HepG2 (cell line): ENCODE measurements around the gene PLEKHB2. TPM values are rescaled to one million over a fixed set of nuclear protein-coding genes. Genes with fewer than 3 reads are reported as not detected.

Experiments
- CREM ChIP-seq, 2 experiments: sonication (generic) in 1 of 2; formaldehyde crosslinking in 1 of 2; IDR thresholded peaks; 2 replicates each; pipeline versions ENCODE4 v1.4.0 to v1.6.1; 2016 to 2020; ENCODE audit warnings: antibody characterized with exemption in 1 of 2, mild to moderate bottlenecking in 1 of 2, missing genetic modification reagents in 1 of 2
- GTF2F1 ChIP-seq: fragments of 150-350 bp; IDR thresholded peaks from 2 replicates; pipeline ENCODE4 v1.6.1; 2014; ENCODE audit warnings: low read length
- KIAA2018 ChIP-seq: sonication (generic); formaldehyde crosslinking; IDR thresholded peaks from 2 replicates; pipeline ENCODE4 v1.5.0; 2020; ENCODE audit warnings: mild to moderate bottlenecking, missing genetic modification reagents, borderline replicate concordance
- KLF9 ChIP-seq: IDR thresholded peaks from 2 replicates; pipeline ENCODE4 v1.6.1; 2016; ENCODE audit warnings: low read depth
- NFE2L1 ChIP-seq: sonication (generic); formaldehyde crosslinking; IDR thresholded peaks from 2 replicates; pipeline ENCODE4 v1.4.0; 2020; ENCODE audit warnings: missing genetic modification reagents, mild to moderate bottlenecking, borderline replicate concordance
- NONO ChIP-seq, 2 experiments: fragments of 450-650 bp in 1 of 2; sonication (generic) in 1 of 2; formaldehyde crosslinking in 1 of 2; IDR thresholded peaks in 1 of 2; conservative IDR thresholded peaks in 1 of 2; 2 replicates each; pipeline versions ENCODE4 v1.6.1 to v1.8.0; 2017 to 2022; ENCODE audit warnings: mild to moderate bottlenecking in 1 of 2, missing genetic modification reagents in 1 of 2, moderate library complexity in 1 of 2
- PAX8 ChIP-seq: sonication (generic); formaldehyde crosslinking; IDR thresholded peaks from 2 replicates; pipeline ENCODE4 v1.8.0; 2022; ENCODE audit warnings: mild to moderate bottlenecking, missing genetic modification reagents, borderline replicate concordance
- SAP130 ChIP-seq: IDR thresholded peaks from 2 replicates; pipeline ENCODE4 v1.6.1; 2016; ENCODE audit warnings: low read depth
- SOX5 ChIP-seq: IDR thresholded peaks from 2 replicates; pipeline ENCODE4 v1.6.1; 2016; ENCODE audit warnings: borderline replicate concordance
- TARDBP ChIP-seq: sonication (generic); formaldehyde crosslinking; IDR thresholded peaks from 2 replicates; pipeline ENCODE4 v1.8.0; 2022; ENCODE audit warnings: mild to moderate bottlenecking, missing genetic modification reagents
- TSC22D2 ChIP-seq: sonication (generic); formaldehyde crosslinking; IDR thresholded peaks from 2 replicates; pipeline ENCODE4 v1.5.1; 2020; ENCODE audit warnings: missing genetic modification reagents, mild to moderate bottlenecking, borderline replicate concordance
- ZBTB1 ChIP-seq: sonication (generic); formaldehyde crosslinking; IDR thresholded peaks from 2 replicates; pipeline ENCODE4 v1.4.0; 2020; ENCODE audit warnings: missing genetic modification reagents, borderline replicate concordance
- ZNF512B ChIP-seq: sonication (generic); formaldehyde crosslinking; IDR thresholded peaks from 2 replicates; pipeline ENCODE4 v1.5.1; 2020; ENCODE audit warnings: missing genetic modification reagents, mild to moderate bottlenecking, borderline replicate concordance
- ZNF784 ChIP-seq: sonication (generic); formaldehyde crosslinking; IDR thresholded peaks from 2 replicates; pipeline ENCODE4 v1.5.1; 2020; ENCODE audit warnings: missing genetic modification reagents, mild to moderate bottlenecking, borderline replicate concordance
- polyA plus RNA-seq, 8 experiments: library from polyadenylated mRNA; depleted of rRNA in 3 of 8; stranded (reverse) in 7 of 8; unstranded in 1 of 8; fragments of >200 nt; fragmentation: Illumina TruSeq in 4 of 8; extraction: Trizol in 4 of 8; gene quantifications; 2 replicates each; pipeline versions ENCODE4 v1.2.1 to v1.2.3, GENCODE V29; 2011 to 2016; ENCODE audit warnings: low read depth in 4 of 8, missing spikeins in 1 of 8, mixed read lengths in 1 of 8; ENCODE audit not compliant: insufficient read depth in 1 of 8
- total RNA-seq, 5 experiments: library from RNA; depleted of rRNA; stranded (reverse); fragments of >200 nt; fragmentation: Illumina TruSeq; extraction: Trizol; gene quantifications; 2 replicates each; pipeline ENCODE4 v1.2.3, GENCODE V29; 2016; ENCODE audit warnings: low read depth in 1 of 5

PLEKHB2 gene
- total and polyA plus RNA-seq, 2 of the 13 experiments (the other 11 are each of a cell fraction or from before 2014, with no cell fraction given) = 73.0 to 78.9 TPM

DNA sequence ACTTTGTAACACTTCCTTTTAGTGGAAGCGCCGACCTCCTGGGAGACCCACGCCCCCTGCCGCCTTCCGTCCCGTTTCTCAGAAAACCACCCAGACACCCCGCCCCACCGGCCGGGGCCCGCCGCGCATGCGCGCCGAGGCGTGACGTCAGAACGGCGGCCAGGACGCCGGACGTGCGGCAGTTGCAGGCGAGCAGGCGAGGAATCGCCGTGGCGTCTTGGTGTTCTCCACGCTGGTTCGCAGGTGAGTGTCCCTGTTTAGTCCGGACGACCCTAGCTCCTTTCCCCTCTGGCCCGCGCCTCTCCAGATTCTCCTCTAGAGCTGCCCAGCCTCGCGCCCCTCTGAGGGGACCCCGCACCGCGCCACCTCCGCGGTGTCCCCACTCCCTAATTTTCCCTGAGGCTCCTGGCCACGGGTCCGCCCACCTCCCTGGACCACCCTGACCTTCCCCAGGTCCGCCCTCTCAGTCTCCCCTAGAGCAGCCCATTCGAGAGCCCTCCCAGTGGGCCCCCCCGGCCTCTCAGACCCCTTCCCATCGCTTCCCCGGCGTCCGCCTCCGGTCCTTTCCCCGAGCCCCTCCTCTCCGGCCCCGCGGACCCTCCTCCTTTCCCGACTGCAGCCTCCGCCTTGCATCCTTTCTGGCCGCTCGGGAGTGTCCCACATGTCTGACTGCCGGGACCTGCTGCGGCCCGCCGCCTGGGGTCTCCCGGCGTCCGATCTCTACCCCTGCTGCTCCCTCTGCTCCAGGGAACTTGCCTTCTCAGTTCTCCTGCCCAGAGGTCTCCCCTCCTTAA is at the start of gene PLEKHB2 (continued):
- TF ChIP-seq KIAA2018 (CRISPR knock-in tag) (peak; percentile 37; the same call in 1 of the 2 replicates), SOX5 (CRISPR knock-in tag) (0 out of 2 replicates have a peak, but pooled peaks have one; percentile 19), GTF2F1 (no peak), NONO (IDR thresholded peaks at IDR 0.05) (no peak), NONO (CRISPR knock-in tag; conservative IDR thresholded peaks at IDR 0.05) (peak; percentile 18; the same call in 1 of the 2 replicates), TARDBP (CRISPR knock-in tag) (0 out of 2 replicates have a peak, but pooled peaks have one; percentile 24), PAX8 (no peak; the same call in 1 of the 2 replicates), SAP130 (CRISPR knock-in tag) (peak; percentile 89), TSC22D2 (0 out of 2 replicates have a peak, but pooled peaks have one; percentile 9), ZNF512B (CRISPR knock-in tag) (no peak; the same call in 1 of the 2 replicates), KLF9 (CRISPR knock-in tag) (peak; percentile 30; the same call in 1 of the 2 replicates), NFE2L1 (no peak), CREM (IDR thresholded peaks at IDR 0.05) (peak; percentile 72), CREM (CRISPR knock-in tag; IDR thresholded peaks at IDR 0.05) (0 out of 2 replicates have a peak, but pooled peaks have one; percentile 29), ZNF784 (CRISPR knock-in tag) (peak; percentile 15; the same call in 1 of the 2 replicates), ZBTB1 (no peak)
